ENCODE results near the gene FANCB. TPM values are rescaled to one million over a fixed set of nuclear protein-coding genes. Genes with fewer than 3 reads are reported as not detected.

Gene FANCB
- total RNA-seq, 1 donor from 2014 or later: 6.8 TPM

- ATAC-seq (no peak), DNase-seq (ENCODE audit: low spot score) (no peak)
- intact Hi-C loops (cut with DNase I): no loop called here
These were observed 8.2 kb downstream of the FANCB start for GRCh38 chrX:14864631-14865030.

- intact Hi-C loops (cut with DNase I): no loop called here
- ATAC-seq: no peak
- no peak for DNase-seq (ENCODE audit: low spot score)
These were observed 21.3 kb downstream of the FANCB start for GRCh38 chrX:14851526-14851925.

DNA sequence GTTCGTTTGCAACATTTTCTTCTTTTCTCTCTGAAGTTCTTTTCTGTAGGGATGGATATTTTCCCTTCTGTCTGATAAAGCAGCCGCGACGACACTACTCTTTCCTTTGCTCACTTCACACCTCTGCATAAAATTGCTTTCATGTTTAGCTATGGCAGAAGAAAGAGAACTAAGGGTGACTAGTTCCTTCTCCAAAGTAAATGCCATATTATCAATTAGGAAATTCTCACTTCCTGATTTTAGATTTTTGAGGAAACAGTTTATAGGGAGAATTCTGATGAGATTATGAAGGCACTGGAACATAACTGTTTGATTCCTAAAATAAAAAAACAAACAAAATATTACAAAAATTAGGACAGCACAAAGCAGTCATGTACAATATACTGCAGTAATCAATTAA, 29.2 kb downstream of the FANCB start:
- intact Hi-C loops (cut with DNase I): no loop called here

DNA sequence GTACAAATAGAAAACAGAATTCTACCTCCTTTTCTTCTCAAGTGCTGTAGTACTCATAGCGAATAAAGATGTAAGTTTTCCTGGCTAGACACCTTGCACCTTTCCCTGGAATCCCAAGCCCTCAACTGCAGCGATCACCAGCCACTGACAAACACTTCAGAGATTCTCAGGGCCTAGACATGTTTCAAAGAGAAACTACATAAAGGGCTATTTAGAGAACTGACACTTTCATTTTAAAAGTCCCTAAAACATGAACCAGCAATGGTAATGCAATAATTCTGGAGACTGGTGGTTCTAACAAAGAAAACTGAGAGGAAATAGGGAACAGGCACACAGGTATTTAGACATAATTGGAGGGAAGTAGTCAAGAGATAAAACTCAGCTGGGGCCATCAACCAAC, 35.7 kb downstream of the FANCB start:
- no peak for DNase-seq (ENCODE audit: low spot score)
- intact Hi-C loops (cut with DNase I): no loop called here

More for the DNA sequence above, 29.2 kb downstream of the FANCB start:
- no peak for ATAC-seq
- no peak for DNase-seq (ENCODE audit: low spot score)

DNA sequence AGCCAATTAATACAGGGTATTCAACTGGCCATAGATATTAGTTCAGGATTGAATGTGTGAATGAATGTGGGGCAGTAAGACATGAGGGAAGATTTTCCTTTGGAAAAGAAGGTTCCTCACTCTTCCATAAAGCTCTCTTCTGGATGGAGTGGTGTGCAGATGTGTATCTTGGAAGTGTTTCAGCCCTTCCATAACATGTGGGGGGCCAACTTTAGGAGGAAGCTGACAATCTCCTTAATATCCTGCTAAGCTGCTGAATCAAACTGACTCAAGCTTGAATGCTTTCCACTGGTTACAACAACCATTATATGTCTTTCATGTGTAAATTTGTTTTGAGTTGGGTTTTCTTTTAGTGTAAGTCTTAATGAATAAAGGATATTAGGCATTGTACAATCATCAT, 40.3 kb downstream of the FANCB start:
- intact Hi-C loops (cut with DNase I): no loop called here
- DNase-seq (ENCODE audit: low spot score): no peak
- ATAC-seq: no peak

More for the DNA sequence above, 35.7 kb downstream of the FANCB start:
- ATAC-seq: no peak

DNA sequence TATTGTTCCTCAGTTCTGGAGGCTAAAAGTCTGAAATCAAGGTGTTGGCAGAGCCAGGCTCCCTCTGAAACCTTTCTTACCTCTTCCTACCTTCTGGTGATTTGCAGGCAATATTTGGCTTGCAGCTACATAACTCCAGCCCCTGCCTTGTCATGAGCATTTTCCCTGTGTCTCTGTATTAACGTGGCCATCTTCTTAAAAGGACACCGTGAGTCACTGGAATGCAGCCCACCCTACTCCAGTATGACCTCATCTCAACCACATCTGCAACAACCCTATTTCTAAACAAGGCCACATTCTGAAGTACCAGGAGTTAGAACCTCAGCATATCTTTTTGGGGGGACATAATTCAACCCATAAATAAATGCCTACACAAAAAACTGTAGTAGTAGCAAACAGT, 40.7 kb downstream of the FANCB start:
- no peak for DNase-seq (ENCODE audit: low spot score)
- intact Hi-C loops (cut with DNase I): no loop called here
- ATAC-seq: no peak

DNA sequence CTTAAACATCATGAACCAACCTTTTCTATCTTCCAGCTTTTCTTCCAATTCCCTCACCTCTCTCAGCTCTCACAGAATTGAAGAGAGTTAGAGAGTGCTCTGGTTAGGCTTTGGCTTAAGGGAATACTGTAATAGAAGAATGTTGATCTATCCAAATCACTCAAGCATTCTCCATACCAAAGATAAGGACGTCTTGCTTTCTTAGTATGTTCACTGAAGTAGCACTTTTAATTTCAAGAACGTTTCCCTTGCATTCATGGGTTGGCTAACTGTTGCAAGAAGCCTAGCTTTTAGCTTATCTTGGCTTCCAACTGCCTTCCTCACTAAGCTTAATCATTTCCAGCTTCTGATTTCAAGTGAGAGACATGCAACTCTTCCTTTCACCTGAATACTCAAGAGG, 43.2 kb downstream of the FANCB start:
- no peak for DNase-seq (ENCODE audit: low spot score)
- ATAC-seq: no peak
- intact Hi-C loops (cut with DNase I): no loop called here

- ATAC-seq (no peak), DNase-seq (ENCODE audit: low spot score) (no peak)
- intact Hi-C loops (cut with DNase I): no loop called here
These were observed 46.5 kb downstream of the FANCB start for GRCh38 chrX:14826319-14826718.

- ATAC-seq (no peak), DNase-seq (ENCODE audit: low spot score) (no peak)
- intact Hi-C loops (cut with DNase I): no loop called here
These were observed 47.0 kb downstream of the FANCB start for GRCh38 chrX:14825851-14826250.

- DNase-seq (ENCODE audit: low spot score) (no peak), ATAC-seq (no peak)
- intact Hi-C loops (cut with DNase I): no loop called here
These were observed 53.1 kb downstream of the FANCB start for GRCh38 chrX:14819769-14820168.

- intact Hi-C loops (cut with DNase I): no loop called here
- no peak for ATAC-seq
- DNase-seq (ENCODE audit: low spot score): no peak
These were observed 55.3 kb downstream of the FANCB start for GRCh38 chrX:14817571-14817970.

GRCh38 chrX:14802943-14803710, 69.7 kb downstream of the FANCB start:
- ATAC-seq (no peak), DNase-seq (ENCODE audit: low spot score) (no peak)

DNA sequence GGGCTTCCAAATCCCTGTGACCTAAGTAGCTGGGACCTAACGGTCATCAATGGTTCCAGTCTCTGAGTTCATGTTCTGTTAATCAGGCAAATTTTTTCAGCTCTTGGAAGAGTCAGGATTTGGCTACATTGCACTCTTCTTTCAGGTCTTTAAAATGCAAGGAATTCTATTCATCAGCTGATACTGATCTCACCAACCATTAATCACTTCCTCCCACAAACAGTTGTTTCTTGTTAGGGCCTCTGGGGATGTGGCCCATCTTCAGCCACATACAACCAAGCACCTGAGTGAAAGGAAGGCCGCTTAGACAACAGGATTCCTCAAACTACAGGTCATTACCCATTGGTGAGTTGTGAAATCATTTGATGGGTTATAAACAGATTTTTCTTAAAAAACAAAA, 71.7 kb downstream of the FANCB start:
- no peak for ATAC-seq
- DNase-seq (ENCODE audit: low spot score): no peak
- intact Hi-C loops (cut with DNase I): no loop called here

More at GRCh38 chrX:14802943-14803710, 69.7 kb downstream of the FANCB start:
- intact Hi-C loops (cut with DNase I): no loop called here

GRCh38 chrX:14798805-14799397, 74.0 kb downstream of the FANCB start:
- ATAC-seq: no peak
- intact Hi-C loops (cut with DNase I): no loop called here
- DNase-seq (ENCODE audit: low spot score): no peak

Other genes starting within 250 kb of the FANCB start
- 39.5 TPM for gene MOSPD2, start 352 bp upstream of the FANCB start, total RNA-seq